ENCODE measurements around the gene ERCC3.
A peak's percentile ranks its signal among the peaks of the same experiment; 100 is the strongest.

Gene ERCC3

DNA sequence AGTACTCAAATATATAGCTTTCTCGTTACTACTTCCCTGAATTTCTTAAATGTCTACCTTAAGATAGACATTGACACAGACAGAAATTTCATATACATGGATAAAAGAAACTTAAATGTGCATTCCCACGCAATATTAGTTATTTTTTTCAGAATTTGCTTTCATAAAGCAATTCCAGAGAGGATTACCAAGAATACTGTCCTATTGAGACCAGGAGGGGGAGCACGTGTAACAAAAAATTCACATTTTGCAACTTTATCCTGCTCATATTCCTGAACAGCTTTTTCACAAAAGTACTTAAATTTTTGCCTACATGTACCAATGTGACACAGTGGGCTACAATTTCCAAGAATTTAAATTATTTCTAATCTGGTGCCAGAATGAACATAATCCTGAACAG lies 30.7 kb upstream of the ERCC3 start:
- H3K4me3 ChIP-seq (replicated peaks; ENCODE audit: low read depth, low read length) = no peak overlapping the region
- TF ChIP-seq, protein P1, sequence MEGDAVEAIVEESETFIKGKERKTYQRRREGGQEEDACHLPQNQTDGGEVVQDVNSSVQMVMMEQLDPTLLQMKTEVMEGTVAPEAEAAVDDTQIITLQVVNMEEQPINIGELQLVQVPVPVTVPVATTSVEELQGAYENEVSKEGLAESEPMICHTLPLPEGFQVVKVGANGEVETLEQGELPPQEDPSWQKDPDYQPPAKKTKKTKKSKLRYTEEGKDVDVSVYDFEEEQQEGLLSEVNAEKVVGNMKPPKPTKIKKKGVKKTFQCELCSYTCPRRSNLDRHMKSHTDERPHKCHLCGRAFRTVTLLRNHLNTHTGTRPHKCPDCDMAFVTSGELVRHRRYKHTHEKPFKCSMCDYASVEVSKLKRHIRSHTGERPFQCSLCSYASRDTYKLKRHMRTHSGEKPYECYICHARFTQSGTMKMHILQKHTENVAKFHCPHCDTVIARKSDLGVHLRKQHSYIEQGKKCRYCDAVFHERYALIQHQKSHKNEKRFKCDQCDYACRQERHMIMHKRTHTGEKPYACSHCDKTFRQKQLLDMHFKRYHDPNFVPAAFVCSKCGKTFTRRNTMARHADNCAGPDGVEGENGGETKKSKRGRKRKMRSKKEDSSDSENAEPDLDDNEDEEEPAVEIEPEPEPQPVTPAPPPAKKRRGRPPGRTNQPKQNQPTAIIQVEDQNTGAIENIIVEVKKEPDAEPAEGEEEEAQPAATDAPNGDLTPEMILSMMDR (IDR thresholded peaks at IDR 0.05; ENCODE audit: low read depth, low read length, missing control alignments) = peak; percentile 46
- DNase-seq (ENCODE audit: extremely low read depth, low read depth) = peak; percentile 44

DNA sequence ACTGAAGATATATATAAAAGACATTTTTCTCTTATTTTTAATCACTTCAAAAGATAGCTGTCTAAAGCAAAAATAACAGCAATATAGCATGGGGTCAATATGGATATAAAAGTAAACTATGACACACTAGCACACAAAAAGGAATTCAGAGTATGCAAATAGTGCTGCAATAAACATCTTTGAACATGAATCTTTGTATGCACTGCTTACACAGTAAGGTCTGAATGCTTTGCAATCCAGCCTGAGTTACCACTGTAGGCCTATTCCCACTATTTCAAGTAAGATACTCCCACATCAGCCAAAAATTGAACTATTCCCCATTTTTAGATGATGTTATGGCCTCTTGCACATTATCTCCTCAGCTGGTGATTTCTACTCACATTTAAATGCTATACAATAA lies 27.4 kb upstream of the ERCC3 start:
- H3K4me3 ChIP-seq (replicated peaks; ENCODE audit: low read depth, low read length) = no peak overlapping the region
- TF ChIP-seq, protein P1 (IDR thresholded peaks at IDR 0.05; ENCODE audit: low read depth, low read length, missing control alignments) = no peak
- no peak for DNase-seq (ENCODE audit: extremely low read depth, low read depth)

DNA sequence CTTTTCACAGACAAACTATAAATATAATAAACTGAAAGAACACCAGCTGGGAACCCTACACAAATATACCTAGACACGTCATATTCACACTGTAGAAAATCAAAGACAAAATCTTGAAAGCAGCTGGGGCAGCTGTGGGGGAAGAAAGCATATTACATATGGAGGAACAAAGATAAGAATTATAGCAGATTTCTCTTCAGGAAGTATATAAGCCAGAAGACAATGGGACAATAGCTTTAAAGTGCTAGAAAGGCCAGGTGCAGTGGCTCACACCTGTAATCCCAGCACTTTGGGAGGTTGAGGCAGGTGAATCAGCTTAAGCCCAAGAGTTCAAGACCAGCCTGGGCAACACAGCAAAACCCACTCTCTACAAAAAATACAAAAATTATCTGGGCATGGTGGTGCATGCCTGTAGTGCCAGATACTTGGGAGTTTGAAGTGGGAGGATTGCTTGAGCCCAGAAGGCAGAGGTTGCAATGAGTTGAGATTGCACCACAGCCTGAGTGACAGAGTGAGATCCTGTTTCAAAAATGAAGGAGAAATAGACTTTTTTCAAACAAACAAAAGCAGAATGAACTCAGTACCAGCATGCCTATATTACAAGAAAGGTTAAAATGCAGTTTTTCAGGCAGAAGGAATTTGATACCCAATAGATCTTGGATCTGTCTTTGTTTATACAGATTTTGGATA lies 26.8 kb upstream of the ERCC3 start:
- TF ChIP-seq, protein P1 (IDR thresholded peaks at IDR 0.05; ENCODE audit: low read depth, low read length, missing control alignments) = no peak

DNA sequence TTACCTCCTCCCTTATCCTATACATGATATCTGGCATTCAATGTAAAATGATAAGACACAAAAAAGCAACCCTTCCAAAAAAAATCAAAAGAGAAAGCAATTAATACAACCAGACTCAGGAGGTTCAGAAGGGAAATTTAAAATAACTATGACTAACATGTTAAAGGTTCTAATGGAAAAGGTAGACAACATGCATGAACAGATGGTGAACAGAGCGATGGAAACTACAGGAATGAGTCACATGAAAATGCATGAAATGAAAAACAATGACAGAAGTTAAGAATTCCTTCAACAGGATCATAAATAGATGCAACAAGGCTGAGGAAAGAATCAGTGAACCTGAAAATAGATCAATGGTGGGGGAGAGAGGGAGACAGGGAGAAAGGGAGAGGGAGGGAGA lies 26.1 kb upstream of the ERCC3 start:
- TF ChIP-seq, protein P1 (IDR thresholded peaks at IDR 0.05; ENCODE audit: low read depth, low read length, missing control alignments) = no peak
- no peak overlapping the region for H3K4me3 ChIP-seq (replicated peaks; ENCODE audit: low read depth, low read length)
- no peak for DNase-seq (ENCODE audit: extremely low read depth, low read depth)

More for the DNA sequence above, 26.8 kb upstream of the ERCC3 start:
- DNase-seq (ENCODE audit: extremely low read depth, low read depth) = no peak
- no peak overlapping the region for H3K4me3 ChIP-seq (replicated peaks; ENCODE audit: low read depth, low read length)

DNA sequence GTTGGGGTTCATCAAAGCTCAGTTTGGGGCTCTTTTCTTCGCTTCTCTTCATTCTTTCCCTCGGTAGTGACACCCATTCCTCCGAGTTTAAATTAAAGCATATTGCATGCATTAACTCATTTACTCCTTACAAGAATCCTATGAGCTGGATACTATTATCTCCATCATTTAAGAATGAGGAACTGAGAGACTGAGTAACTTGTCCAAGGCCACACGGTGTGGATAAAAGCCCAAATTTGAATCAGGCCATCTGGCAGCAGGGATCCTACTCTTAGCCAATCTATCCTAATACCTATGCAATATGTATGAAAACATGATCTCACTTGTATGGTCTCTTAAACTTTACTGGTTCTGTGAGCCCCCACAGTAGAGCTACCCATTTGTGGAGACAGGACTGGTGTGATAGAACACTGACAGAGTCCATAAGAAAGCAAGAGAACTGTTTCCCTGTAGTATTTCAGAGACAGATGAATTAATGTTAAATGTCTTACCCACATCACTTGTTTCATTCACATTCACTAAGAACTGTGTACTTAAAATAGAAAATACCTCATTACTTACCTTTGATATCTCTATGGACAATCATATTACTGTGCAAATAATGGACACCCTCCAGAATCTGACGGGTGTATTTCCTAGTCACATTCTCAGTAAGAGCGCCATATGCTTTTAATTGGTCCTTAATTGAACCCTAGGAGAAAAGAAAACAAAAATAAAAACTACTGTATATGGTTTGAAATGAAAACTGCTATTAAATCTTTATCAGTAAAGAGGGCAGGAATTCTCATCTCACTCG lies 20.4 kb upstream of the ERCC3 start:
- TF ChIP-seq, protein P1 (IDR thresholded peaks at IDR 0.05; ENCODE audit: low read depth, low read length, missing control alignments) = no peak
- no peak overlapping the region for H3K4me3 ChIP-seq (replicated peaks; ENCODE audit: low read depth, low read length)

DNA sequence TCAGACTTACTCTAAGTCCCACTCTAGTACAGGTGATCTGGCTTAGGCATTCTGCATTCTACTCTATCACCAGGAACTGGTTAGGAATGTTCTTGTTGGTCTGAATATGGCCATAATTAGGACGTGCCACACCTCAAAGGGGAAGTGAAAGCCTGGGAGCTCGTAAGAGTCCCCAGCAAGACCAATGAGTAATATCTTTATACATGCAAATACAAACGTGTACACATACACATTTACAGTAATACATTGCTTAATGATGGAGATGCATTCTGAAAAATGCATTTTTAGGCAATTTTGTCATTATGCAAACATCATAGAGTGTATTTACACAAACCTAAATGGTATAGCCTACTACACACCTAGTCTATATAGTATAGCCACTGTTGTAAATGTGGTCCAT lies 19.5 kb upstream of the ERCC3 start:
- H3K4me3 ChIP-seq (replicated peaks; ENCODE audit: low read depth, low read length) = no peak overlapping the region
- TF ChIP-seq, protein P1 (IDR thresholded peaks at IDR 0.05; ENCODE audit: low read depth, low read length, missing control alignments) = no peak
- DNase-seq (ENCODE audit: extremely low read depth, low read depth) = no peak

More for the DNA sequence above, 20.4 kb upstream of the ERCC3 start:
- no peak for DNase-seq (ENCODE audit: extremely low read depth, low read depth)

Measured in HFF-Myc (cell line).